CD4-positive, alpha-beta T cell treated with Interferon alpha-2 for 1 hour (primary cell): ENCODE results near the gene TNS3.
"Not testable (repeated sequence)": the region's sequence is repeated elsewhere in the genome, so short reads cannot be mapped to it uniquely, and the experiment has no call there.

Source experiments
- DNase-seq, 2 donors: peaks; one replicate each; pipeline ENCODE4 v3.0.0-alpha.2; 2020 to 2022

Gene TNS3

DNA sequence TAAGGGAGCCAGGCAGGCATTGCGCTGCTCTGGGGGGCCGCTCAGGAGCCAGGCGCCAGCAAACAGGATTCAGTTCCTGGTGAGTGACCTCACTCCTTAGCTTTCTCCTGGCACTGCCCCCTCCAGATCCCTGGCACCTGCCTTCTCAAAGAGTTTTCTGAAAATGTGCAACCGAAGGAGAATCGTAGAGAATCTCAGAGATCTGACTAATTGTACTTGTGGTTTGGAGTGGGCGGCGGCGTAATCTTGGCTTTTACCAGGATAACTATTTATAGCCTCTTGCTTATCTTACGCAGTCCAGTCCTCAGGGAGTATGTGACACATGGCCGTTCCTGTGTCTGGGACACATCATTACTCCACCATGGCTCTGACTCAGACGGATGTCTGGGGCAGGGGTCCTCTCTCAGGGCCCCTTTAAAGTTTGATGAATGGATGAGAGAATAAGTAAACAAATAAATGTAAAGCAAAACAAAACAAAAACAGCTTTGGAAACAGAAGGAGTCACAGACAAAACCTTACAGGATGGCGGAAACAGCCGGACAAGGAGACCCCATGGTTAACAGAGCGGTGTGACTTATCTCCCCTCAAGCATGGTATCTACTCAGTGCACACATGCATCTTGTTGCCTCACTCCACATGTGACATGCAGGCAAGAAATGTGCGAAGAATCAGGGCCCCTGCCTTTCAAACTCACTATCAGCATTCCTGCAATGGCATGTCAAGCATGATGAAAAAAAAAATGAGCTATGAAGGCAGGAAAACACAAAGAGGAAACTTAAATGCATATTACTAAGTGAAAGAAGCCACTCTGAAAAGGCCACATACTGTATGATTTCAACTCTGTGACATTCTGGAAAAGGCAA, 99.7 kb downstream of the TNS3 start:
- DNase-seq, result peak in 1 of 2 donors; percentile 22

DNA sequence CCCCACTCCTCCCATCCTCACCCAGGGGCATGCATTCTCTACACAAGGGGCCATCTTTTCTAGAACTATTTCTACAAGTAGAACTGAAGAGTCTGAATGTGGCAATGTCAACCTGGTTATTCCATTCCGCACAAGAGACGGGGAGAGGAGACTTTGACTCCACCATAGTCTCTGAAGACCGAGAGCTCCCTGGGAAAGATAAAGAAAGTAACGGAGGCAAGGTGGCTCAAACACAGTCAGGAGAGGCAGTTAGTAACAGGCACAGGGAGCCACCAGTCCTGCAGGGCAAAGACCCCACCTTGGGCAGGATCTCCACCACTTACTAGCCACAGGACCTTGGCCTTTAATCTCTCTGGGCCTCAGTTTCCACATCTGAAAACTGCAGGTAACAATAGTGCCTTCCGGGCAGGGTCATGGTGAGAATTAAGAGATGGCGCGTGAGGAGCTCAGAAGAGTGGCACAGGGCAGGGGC, 100.3 kb downstream of the TNS3 start:
- no peak for DNase-seq

DNA sequence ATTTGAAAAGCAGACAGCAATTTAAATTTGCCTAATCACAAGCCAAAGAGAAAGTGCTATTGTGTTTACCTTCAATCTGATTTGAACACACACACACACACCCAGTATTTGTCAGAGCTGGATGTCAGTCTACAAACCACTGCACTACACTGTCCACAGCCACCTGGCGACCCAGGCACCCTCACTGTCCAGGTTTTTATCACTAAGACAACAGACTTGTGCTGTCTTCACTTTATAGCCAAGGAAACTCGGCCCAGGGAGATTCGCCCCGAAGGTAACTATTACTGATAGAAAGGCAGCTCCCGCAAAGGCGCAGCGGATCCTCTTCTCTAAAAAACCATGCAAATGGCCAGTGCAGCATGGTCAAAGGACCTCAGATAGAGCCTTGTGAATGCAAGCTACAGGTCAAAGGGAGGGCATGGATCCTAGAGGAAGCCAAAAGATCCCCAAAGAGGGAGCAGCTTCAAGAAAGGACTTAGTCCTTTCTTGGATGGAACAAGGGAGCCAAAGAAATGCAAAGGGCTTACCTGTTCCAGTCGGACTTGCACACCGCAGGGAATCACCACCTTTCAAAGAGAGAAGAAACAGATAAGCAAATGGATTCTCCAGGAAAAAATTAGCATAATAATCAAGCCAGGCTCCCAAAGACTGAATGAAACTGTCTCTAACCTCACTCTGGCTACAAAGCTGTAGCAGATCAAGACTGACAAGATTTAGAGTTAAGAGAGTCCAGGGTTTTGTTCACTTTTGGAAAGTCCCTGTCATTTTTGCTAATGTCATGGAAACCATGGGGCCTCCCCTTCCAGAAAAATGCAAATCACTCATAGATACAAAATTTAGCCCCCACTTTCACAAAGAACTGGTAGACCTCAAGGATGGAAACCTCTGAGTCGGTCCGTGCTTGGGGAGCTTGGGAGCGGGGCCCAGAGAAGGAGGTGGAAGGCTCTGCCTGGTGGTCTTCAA, 101.1 kb downstream of the TNS3 start:
- DNase-seq, result no peak

DNA sequence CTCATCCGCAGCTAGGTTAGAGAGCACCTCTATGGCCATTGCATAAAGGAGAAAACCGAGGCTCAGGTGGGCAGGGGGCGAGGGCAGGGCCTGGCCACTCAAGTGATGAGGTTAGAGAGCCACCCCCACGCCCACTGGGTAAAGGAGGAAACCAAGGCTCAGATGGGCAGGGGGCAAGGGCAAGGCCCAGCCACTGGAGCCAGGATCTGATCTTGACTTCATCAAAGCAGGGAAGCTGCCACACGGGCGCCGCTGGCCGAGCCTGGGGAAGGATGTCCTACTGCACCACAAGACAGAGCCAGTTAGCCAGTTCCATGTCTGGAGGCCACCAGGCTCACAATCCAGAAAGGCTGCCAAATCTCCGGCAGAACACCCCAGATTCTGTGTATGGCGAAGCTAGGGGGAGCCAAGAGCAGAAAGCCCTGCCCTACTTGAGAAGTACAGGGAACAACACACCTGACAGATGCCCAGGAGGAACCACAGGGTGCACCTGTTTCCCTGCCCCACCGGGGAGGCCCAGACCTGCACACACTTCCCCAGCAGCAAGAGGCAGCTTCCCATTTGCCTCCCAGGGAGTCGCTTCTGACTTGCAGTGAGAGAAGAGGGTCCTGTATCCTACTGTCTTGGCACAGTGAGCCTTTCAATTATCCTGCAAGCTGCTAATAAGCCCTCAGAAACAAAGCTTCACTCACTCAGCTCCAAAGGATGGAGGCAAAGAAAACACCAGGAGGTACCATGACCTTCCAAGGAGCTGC, 101.9 kb downstream of the TNS3 start:
- no peak for DNase-seq

DNA sequence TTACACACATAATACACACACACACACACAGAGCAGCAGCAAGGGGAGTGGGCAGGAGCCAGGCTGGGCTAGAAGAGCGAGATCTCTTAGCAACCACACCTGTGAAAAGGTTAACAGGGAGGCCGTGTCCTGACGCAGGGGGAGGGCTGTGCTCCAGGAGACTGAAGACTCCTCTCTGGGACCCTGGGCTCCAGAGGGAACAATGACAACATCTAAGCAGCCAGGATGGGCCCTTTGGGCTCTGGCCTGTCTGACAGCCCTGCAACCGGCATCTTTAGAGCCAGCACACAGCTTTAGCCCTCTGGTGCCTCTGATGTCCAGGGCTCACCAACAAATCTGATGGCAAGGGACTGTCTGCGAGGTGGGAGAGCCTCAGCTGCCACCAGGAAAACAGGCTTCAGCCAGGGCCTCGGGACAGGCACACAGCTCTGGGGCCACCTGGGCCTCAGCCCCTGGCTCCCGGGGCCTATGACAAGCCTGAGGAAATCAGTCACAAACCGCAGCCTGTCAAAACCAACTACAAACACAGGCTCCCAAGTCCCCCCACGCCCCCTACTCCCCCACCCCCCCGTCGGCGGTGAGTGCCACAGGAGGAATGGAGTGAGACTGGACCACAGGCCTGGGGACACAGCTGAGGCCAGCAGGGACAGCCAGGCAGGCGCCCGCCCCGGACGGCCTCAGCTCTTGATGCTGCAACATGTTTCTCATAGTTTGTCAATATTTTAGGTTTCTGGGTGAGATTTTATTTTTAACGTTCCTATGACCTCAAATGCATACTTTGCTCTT, 102.8 kb downstream of the TNS3 start:
- DNase-seq, result no peak

DNA sequence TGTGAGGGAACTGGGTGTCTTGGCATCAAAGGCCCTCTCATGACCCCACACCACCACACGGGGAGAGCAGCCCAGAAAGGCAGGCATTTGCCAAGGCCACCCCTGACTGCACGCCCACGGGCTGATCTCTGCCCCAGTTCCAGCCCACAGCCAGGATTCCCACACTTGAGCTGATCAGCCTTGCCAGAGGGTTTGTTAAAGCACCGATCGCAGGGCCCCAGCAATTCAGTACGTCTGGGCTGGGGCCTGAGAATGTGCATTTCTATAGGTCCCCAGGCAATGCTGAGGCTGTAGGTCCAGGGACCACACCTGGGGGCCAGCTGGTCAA, 103.9 kb downstream of the TNS3 start:
- DNase-seq, result no peak

DNA sequence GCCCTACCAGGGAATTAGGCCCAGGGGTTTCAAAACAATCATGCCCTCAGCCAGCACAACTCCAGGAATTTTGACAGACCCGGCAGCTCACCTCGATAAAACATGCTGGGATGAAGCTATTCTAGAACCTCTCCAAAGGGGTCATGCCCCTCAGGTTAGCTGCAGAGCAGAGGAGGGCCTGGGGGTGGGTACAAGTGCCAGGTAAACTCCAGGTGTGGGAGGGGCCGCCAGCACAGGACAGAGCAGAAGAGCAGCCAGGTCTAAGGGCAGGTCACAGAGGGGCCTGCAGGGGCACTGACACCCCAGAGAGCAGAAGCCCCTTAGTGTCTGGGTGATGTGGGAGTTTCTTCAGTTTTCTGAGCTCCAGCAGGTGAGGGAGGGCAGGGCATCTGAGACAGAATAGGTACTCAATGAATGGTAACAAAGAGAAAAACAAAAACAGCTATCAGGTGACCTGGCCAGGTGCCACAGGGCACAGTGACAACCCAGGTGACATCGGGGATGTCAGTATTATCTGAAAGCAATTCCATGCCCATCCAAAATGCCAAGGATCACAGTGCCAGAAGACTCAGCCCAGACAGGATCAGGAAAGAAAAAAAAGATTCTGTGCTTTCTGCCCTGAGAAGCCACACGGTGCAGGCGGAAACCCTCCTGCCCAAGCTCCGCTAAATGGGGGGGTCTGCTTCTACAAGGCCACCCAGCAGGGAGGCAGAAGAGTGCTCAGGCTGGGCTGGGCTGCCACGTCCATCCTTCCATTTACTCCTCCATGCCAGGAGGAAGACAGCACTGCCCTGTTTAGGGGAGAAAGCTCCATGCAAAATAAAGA, 104.5 kb downstream of the TNS3 start:
- DNase-seq, result no peak

DNA sequence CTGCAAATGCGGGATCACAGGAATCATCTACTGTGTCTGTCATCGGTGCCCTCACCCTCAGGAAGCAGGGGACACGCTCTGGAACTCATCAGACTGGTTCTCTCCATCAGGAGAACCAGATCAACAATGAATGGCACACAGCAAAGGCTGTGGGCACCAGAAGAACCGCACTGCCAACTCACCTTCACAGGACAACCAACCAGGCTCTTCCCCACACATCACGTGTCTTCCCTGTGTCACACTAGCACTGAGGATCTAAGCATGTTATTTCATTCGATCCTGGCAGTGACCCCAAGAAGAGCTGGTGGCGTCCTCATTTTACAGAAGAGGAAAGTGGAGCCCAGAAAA, 106.1 kb downstream of the TNS3 start:
- no peak for DNase-seq

DNA sequence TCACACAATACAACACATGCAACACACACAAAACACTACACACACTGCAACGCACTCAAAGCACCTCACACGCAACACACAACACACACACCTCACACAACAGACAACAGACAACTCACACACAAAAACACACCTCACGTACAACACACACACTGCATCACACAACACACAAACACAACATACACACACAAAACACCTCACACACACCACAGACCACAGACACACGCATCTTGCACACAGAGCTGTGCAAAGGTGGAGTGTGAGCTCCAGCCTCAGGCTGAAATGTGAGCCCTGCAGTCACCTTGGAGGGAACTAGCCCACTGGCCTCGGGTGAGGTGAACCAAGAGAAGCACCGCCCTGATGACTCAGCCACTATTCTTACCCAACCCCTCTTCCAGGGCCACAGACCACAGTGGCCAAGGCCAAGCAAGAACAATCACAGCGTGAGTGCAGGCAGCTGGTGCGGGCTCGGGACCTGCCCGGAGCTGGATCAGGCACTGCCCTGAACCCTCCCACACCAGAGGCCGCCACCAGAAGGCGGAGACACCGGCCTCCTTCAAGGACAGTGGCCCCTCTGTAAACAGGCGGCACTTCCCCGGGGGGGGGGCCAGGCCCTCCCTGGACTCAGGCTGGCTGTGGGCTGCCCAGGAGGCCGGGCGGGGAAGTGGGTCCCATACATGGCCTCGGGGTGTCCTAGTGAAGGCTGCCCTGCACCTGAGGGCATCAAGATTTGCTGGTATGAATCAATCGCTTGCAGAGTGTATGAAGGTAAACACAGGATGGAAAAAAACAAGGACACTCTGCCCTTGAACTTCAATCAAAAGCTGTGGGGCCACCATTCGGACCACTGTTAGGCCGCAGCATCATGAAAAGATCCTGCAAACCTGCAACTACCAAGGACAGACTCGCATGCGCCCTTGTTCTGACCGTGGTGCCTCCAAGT, 106.7 kb downstream of the TNS3 start:
- DNase-seq, result peak; percentile 26 to 74

DNA sequence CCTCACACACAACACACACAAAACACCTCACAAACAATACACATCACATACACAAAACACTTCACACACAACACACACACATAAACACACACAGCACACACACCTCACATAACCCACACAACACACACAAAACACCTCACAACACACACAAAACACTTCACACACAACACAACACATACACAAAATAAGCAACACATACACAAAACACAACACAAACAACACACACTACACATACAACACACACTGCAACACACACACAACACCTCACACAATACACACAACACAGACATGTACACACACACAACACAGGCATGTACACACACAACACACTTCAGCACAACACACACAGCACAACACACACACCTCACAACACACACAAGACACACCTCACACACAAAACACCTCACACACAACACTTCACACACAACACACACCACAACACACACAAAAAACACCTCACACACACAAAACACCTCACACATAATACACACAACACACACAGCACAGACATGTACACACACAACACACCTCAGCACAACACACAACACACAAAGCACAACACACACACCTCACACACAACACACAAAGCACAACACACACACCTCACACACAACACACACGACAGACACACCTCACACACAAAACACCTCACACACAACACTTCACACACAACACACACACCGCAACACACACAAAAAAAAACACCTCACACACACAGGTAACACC, 107.5 kb downstream of the TNS3 start:
- DNase-seq, result no peak

DNA sequence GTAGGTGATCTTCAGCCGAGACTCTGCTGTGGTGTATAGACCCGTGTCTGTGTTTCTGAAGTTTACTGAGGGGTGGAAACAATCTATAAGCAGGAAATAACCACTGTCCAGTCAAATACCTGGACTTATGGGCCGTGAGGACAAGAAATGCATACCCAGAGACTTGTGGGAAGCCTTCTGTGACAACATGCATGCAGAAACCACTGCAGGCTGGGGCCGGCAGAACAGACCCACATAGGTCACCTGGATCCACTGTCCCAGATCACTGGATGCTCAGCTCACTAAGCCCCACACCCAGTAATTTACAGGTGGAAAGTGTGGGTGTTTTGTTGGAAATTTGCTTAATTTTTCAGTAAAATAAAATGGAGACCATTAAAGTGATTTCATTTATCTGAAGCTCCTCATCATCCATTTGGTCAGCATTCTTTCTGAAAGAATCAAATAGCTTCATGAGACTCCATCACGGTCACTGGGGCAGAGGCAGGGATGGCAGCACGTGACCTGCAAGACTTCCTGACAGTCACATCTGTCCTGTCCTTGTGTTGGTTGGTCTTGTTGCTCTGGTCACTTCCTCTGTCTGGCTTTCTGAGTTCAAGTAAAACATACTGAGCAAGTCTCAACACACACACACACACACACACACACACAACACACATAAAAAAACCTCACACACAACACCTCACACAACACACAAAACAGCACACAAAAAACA, 108.3 kb downstream of the TNS3 start:
- no peak for DNase-seq

DNA sequence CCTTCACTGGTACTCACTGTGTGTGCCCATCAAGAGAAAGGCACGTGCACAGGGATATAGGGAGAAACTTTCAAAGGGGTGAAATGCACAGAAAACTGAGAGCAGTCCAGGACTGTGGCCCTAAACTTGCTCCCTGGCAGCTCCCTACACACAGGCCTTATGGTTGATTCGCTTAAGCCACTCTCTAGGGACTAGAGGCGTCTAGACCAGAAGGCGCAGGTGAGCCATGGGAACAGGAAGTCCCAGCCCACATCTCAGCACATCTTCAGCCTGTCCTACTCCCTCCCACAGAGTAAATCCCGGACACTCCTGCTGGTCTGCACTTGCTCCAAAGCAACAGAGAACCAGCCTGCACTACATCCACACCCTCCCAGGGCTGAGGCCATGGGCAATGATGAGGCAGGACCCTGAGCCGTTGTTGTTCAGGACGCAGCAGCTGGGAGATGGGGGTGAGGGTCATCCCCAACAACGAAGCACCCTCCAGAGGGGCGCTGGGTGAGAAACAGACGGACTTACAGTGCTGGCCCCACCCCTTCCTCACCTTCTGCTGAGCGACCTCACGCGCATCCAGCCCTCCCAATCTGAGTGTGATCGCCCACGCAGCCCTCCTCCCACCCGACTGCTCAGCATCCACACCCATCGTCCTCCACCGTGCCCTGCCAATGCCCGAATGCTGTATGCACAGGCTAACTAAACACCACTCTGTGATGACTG, 109.3 kb downstream of the TNS3 start:
- no peak for DNase-seq

DNA sequence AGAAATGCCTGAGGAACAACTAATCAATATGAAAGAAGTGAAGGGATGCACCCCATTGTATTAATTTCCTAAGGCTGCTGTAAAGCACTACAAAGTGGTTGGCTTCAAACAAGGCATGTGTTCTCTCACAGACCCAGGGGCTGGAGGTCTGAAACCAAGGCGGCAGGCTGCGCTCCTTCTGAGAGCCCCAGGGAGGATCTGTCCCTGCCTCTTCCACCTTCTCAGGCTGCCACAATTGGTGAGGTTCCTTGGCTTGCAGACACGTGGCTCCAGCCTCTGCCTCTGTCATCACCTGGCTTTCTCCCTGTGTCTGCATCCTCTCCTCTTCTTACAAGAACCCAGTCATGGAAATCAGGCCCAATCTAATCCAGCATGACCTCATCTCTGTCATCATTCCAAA, 110.1 kb downstream of the TNS3 start:
- no peak for DNase-seq

DNA sequence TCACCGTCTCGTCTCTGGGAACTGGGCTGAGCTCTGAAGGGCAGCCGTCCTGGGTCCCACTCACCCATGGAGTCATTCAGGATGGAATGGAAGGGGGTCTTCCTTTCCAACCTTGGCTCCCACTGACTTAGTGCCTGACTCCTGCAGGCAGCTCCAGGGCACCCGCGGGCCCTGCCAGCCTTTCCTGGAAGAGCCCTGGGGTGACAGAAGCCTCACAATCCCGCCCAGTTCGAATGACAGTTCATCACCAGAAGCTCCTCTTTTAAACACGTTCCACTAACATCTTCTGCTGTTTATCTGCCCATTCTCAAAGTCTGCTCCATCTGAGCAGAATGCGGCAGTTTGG, 110.6 kb downstream of the TNS3 start:
- DNase-seq, result no peak

DNA sequence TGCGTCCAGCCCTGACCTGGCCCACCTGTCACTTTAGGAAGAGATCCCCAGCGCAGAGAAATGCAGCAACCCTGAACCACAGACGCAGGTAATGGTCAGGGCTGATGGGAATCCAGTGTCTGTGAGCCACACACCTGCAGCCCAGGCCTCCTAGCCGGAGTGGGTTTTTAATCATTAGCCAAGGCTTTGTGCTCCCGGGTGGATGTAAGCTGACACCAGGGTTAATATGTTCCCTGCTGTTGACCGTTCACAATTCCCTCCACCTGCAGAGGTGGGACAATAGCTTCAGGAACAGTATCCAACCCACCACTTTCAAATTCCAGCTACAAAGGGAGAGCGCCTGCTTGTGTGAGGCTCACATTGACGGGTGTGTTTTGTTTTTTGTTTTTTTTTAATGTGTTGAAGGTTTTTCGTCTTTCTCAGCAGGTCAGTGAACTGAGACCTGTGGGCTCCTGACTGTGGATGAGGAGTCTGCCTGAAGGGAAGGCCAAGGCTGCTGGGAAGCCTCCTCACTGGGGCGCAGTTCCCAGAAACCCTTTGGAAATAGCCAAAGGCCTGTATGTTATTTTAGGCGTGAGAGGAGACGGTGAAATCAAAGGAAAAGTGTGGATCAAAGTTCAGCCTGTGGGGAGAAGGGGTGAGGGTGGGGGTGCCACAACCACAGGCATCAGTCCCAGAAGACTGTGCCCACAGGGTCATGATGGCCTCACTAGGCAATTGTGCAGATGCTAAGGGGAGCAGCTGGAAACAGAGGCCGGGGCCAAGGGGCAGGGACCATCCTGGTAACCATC, 111.1 kb downstream of the TNS3 start:
- no peak for DNase-seq

DNA sequence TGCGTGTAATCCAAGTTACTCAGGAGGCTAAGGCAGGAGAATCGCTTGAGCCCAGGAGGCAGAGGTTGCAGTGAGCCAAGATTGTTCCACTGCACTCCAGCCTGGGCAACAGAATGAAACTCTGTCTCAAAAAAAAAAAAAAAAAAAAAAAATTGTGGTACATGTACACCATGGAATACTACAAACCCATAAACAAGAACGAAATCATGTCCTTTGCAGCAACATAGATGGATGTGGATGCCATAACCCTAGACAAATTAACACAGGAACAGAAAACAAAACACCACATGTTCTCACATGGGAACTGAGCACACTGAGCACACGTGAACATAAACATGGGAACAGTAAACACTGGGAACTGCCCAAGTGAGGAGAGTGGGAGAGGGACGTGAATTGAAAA, 112.1 kb downstream of the TNS3 start:
- DNase-seq, result not testable (repeated sequence)

DNA sequence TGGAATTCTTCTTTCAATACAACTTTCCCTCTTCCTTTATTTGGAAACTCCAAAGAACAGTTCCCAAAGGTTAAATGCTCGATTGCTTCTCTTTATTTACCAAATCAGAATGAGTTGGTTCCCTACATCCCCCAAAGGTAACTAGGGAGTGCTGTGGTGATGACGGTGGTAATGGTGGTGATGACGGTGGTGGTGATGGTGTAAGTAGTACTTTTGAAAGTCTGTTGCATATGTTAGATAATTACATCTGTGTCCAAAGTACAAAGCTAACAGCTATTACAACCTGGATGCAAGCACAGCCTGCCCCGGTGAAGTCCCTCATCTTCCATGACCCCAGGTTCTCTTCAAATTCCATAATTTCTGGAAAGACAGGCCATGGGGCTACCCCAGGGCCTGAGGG, 115.1 kb downstream of the TNS3 start:
- no peak for DNase-seq
